OCI-LY1 (cell line): Measurements from ENCODE around the gene CTXND1.

Source experiments
- H2AFZ ChIP-seq: fragments of 200-600 bp; sonication (generic), shearing (Covaris generic); 2 replicates; pipeline ENCODE4 v1.6.0; 2014; ENCODE audit warnings: antibody characterized with exemption, mild to moderate bottlenecking, low read length
- H3F3A ChIP-seq: fragments of 200-600 bp; sonication (generic), shearing (Covaris generic); 2 replicates; pipeline ENCODE4 v1.6.0; 2014; ENCODE audit warnings: mild to moderate bottlenecking, antibody characterized with exemption, low read length, moderate library complexity; ENCODE audit not compliant: insufficient read depth
- H3K27ac ChIP-seq: fragments of 200-600 bp; sonication (generic); 2 replicates; pipeline ENCODE4 v1.5.1; 2014; ENCODE audit warnings: low read length, mixed run types, mild to moderate bottlenecking, low read depth; ENCODE audit not compliant: poor library complexity, severe bottlenecking
- H3K27me3 ChIP-seq: fragments of 200-600 bp; sonication (generic); 2 replicates; pipeline ENCODE4 v1.6.0; 2014; ENCODE audit warnings: antibody characterized with exemption, mild to moderate bottlenecking, low read length, moderate library complexity; ENCODE audit not compliant: insufficient read depth
- H3K36me3 ChIP-seq: fragments of 200-600 bp; sonication (generic); 2 replicates; pipeline ENCODE4 v1.6.1; 2014; ENCODE audit warnings: mild to moderate bottlenecking, antibody characterized with exemption, low read length, moderate library complexity, mixed read lengths; ENCODE audit not compliant: insufficient read depth
- H3K4me1 ChIP-seq: fragments of 200-600 bp; sonication (generic); 2 replicates; pipeline ENCODE4 v1.5.1; 2014; ENCODE audit warnings: mild to moderate bottlenecking, low read length, moderate library complexity; ENCODE audit not compliant: insufficient read depth, severe bottlenecking
- H3K4me2 ChIP-seq: fragments of 200-600 bp; sonication (generic), shearing (Covaris generic); 2 replicates; pipeline ENCODE4 v1.6.1; 2014; ENCODE audit warnings: low read length
- H3K4me3 ChIP-seq: fragments of 200-600 bp; sonication (generic); 2 replicates; pipeline ENCODE4 v1.5.1; 2014; ENCODE audit warnings: low read length, low read depth, mild to moderate bottlenecking, mixed read lengths; ENCODE audit not compliant: poor library complexity, severe bottlenecking
- H3K79me2 ChIP-seq: fragments of 200-600 bp; shearing (Covaris generic); 2 replicates; pipeline ENCODE4 v1.6.1; 2016; ENCODE audit warnings: mixed run types, low read length, mixed read lengths; ENCODE audit not compliant: insufficient read depth
- H3K9ac ChIP-seq: fragments of 200-600 bp; sonication (generic), shearing (Covaris generic); 2 replicates; pipeline ENCODE4 v1.6.1; 2014; ENCODE audit warnings: mild to moderate bottlenecking, low read length, mixed read lengths
- H3K9me2 ChIP-seq: fragments of 200-600 bp; sonication (generic), shearing (Covaris generic); 2 replicates; pipeline ENCODE4 v1.6.1; 2014; ENCODE audit warnings: low read depth, mild to moderate bottlenecking, low read length, mixed read lengths
- H3K9me3 ChIP-seq: fragments of 200-600 bp; shearing (Covaris generic); 2 replicates; pipeline ENCODE4 v1.6.1; 2014; ENCODE audit warnings: low read length, mixed read lengths
- H4K20me1 ChIP-seq: fragments of 200-600 bp; sonication (generic), shearing (Covaris generic); 2 replicates; pipeline ENCODE4 v1.6.0; 2016; ENCODE audit warnings: mild to moderate bottlenecking, low read length; ENCODE audit not compliant: insufficient read depth
- CTCF ChIP-seq: fragments of 200-600 bp; sonication (generic), shearing (Covaris generic); IDR thresholded peaks from 2 replicates; pipeline ENCODE4 v1.5.1; 2017; ENCODE audit warnings: mild to moderate bottlenecking, antibody characterized with exemption, low read length, moderate library complexity, mixed read lengths
- EZH2 ChIP-seq: fragments of 200-600 bp; sonication (generic), shearing (Covaris generic); IDR thresholded peaks from 2 replicates; pipeline ENCODE4 v1.8.0; 2017; ENCODE audit warnings: borderline replicate concordance, mixed run types, mild to moderate bottlenecking, antibody characterized with exemption, low read length, moderate library complexity, mixed read lengths

CTXND1 gene

GRCh38 chr15:80185152-80185551 is 66.9 kb downstream of the CTXND1 start:
- H3K9me2 ChIP-seq: no peaks in the 10 kb centered on the region
- no peak overlapping the region for H3K4me3 ChIP-seq
- H3K4me1 ChIP-seq: no peaks in the 10 kb centered on the region
- H3K4me2 ChIP-seq: no peak overlapping the region
- H3K36me3 ChIP-seq: peaks cover 13% of the 10 kb centered on the region
- H3K27me3 ChIP-seq: no peaks in the 10 kb centered on the region
- H3K9ac ChIP-seq: no peak overlapping the region
- no peak overlapping the region for H3K27ac ChIP-seq
- no peaks in the 10 kb centered on the region for H3K9me3 ChIP-seq
- H3K79me2 ChIP-seq: no peaks in the 10 kb centered on the region
- H2AFZ ChIP-seq: no peak overlapping the region
- no peaks in the 10 kb centered on the region for H3F3A ChIP-seq
- TF ChIP-seq CTCF: no peak
- no peaks in the 10 kb centered on the region for H4K20me1 ChIP-seq

GRCh38 chr15:80184554-80184953 is 67.5 kb downstream of the CTXND1 start:
- Histone ChIP-seq H4K20me1 (no peaks in the 10 kb centered on the region), H3K36me3 (peaks cover 13% of the 10 kb centered on the region), H3F3A (no peaks in the 10 kb centered on the region), H3K9ac (no peak overlapping the region), H3K4me1 (no peaks in the 10 kb centered on the region), H3K27ac (no peak overlapping the region), H3K4me2 (no peak overlapping the region), H3K9me2 (no peaks in the 10 kb centered on the region), H2AFZ (no peak overlapping the region), H3K9me3 (no peaks in the 10 kb centered on the region), H3K27me3 (no peaks in the 10 kb centered on the region), H3K79me2 (no peaks in the 10 kb centered on the region), H3K4me3 (no peak overlapping the region)
- TF ChIP-seq CTCF: no peak
- no peak for TF ChIP-seq EZH2

GRCh38 chr15:80183886-80184285 is 68.1 kb downstream of the CTXND1 start:
- peak; percentile 28; the same call in 1 of the 2 replicates for TF ChIP-seq CTCF
- TF ChIP-seq EZH2: no peak
- Histone ChIP-seq H4K20me1 (no peaks in the 10 kb centered on the region), H3K4me3 (no peak overlapping the region), H3F3A (no peaks in the 10 kb centered on the region), H3K4me1 (no peaks in the 10 kb centered on the region), H3K4me2 (no peak overlapping the region), H3K9me2 (no peaks in the 10 kb centered on the region), H2AFZ (no peak overlapping the region), H3K79me2 (no peaks in the 10 kb centered on the region), H3K36me3 (peaks cover 13% of the 10 kb centered on the region), H3K9me3 (no peaks in the 10 kb centered on the region), H3K9ac (no peak overlapping the region), H3K27me3 (no peaks in the 10 kb centered on the region), H3K27ac (no peak overlapping the region)
